Activated CD8-positive, alpha-beta memory T cell treated with anti-CD3 and anti-CD28 coated beads, Interleukin-2, amount 50 U/mL, for 1 hour (primary cell): ENCODE results near the gene FAM227A.
"Not testable (repeated sequence)": the region's sequence is repeated elsewhere in the genome, so short reads cannot be mapped to it uniquely, and the experiment has no call there.

ENCODE experiments used
- DNase-seq: peaks from one replicate; pipeline ENCODE4 v3.0.0-alpha.2; 2020; ENCODE audit errors: extremely low read depth

FAM227A gene

GRCh38 chr22:38657045-38657909, 1.1 kb upstream of the FAM227A start:
- no peak for DNase-seq

DNA sequence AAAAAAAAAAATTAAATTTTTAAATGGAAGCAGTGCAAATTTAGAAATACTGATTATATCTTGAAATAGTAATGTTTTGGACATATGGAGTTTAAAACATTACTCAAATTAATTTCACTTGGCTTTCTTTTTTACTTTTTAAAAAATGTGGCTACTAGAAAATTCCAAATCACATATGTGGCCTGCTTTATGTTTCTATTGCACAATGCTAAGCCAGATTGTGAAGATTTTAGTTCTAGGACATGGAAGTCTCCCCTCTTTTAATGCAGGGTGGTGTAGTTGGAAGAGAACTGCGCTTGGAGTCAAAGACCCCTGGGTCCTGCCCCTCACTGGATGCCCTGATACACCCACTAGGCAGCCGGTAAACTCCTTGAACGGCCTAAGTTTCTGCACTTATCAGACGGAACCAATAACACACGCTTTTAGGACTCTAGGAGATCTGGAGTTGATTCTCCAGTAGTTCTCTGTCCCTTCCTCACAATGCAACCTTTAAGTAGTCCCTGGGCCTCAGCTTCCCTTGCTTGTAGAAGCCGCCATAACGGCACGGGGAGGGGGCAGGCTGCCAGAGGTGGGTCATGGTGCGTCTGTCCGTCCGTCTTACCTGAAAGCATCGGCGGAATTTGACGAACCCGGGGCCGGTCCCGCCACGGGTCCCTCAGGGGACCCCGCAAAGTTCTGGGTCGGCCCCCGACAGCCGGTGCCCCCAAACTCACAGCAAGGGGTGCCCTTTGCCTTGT, 505 bp downstream of the FAM227A start:
- DNase-seq = no peak

- no peak for DNase-seq
These were observed 2.5 kb downstream of the FAM227A start for GRCh38 chr22:38653741-38654140.

DNA sequence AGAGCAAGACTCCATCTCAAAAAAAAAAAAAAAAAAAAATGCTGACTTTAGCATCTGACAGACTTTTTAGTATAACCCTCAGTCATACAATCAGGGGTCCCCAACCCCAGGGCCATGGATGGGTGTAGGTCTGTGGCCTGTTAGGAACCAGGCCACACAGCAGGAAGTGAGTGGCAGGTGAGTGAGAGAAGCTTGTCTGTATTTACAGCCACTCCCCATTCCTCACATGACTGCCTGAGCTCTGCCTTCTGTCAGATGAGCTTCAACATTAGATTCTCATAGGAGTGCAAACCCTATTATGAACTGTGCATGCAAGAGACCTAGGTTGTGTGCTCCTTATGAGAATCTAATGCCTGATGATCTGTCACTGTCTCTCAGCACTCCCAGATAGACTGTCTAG, 3.3 kb downstream of the FAM227A start:
- no peak for DNase-seq

- no peak for DNase-seq
These were observed 6.2 kb downstream of the FAM227A start for GRCh38 chr22:38649841-38650522.

GRCh38 chr22:38645430-38645829, 10.8 kb downstream of the FAM227A start:
- no peak for DNase-seq

GRCh38 chr22:38644245-38644644, 11.9 kb downstream of the FAM227A start:
- DNase-seq = not testable (repeated sequence)

GRCh38 chr22:38641476-38642040, 14.6 kb downstream of the FAM227A start:
- DNase-seq = no peak

DNA sequence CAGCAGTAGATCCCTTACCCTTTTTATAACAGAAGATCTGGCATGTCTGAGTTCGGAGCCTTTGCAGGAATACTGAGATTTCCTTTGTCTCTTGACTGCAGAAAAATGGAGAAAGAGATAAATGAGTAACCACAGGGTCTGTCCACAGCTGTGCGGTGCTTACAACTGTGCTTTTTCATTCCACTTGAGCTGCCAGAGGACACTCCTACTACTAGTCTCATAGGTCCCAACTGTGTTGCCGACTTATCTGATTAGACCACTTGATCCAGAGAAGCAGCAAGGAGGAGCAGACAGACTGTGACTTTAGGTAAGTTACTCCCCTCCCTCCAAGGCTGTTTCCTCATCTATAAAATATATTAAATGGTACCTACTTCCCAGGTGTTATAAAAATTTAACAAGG, 17.5 kb downstream of the FAM227A start:
- DNase-seq = no peak

DNA sequence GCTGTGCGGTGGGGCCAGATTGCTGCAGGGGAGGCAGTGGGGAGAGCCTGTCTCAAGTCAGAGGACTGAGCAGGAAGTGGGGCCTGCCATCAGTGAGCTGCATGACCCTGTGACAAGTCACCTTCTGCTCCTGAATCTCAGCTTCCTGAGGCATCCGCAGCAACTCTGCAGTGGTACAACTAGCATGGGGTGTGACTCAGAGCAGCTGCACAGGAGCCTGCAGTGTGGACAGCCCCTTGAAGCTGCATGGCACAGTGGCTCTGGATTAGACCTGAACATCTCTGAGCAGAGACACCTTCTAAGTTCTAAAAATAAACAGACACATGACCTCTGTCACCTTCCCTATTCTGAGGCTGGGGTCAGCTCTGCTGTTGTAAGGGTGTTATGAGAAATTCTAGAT, 18.0 kb downstream of the FAM227A start:
- DNase-seq = no peak

- DNase-seq = no peak
These were observed 23.7 kb downstream of the FAM227A start for GRCh38 chr22:38632528-38632927.

DNA sequence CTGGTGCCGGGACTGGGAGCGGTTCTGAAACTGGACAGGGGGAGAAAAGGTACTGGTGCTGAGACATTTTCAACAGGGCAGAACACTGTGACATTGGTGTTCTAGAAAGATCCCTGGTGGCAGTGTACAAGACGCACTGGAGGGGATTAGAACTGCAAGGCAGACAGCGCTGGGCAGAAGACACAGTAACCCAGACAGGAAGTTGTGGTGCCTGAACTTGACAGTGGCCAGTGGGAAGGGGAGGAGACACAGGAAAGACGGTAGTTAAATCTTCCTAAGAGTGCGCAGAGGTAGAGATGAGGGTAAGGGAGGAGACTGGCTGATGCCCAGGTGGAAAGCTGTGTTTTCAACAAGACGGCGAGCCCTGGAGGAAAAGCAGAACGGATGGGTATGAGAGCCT, 24.5 kb downstream of the FAM227A start:
- DNase-seq = no peak

- DNase-seq = no peak
These were observed 27.1 kb downstream of the FAM227A start for GRCh38 chr22:38629108-38629507.

DNA sequence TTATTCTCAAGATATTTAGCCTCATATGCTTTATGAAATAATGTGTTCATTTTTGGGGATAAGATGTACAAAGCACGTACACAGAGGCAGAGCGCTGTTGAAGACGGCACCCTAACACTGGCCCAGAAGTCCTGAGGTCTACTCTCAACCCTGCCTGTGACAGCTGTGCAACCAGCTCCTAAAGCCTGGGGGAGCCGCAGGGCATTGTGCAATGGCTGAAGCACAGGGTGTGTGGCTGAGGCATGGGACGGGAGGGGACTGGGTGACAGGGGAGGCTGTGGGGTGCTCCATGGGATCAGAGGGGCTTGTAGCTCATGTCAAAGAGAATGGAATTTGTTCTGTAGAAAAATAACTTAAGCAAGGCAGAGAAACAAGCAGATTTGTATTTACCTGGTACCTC, 27.7 kb downstream of the FAM227A start:
- no peak for DNase-seq

DNA sequence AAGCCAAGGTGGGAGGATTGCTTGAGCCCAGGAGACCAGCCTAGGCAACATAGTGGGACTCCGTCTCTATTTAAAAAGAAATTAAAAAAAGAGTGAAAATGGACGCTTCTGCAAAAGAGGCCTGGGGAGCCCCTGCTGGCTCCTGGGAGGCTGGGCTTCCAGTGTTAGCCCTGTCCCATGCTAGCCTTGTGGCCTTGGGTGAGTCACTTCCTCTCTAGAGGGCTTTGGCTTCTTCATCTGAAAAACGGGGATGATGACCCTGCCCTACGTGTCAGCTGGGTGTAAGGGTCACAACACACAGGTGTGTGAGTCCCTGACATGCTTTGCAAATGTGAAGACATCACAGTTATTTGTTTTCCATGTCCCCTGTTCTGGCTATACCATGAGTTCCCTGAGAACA, 32.8 kb downstream of the FAM227A start:
- DNase-seq = no peak

- no peak for DNase-seq
These were observed 37.5 kb downstream of the FAM227A start for GRCh38 chr22:38618682-38619081.

DNA sequence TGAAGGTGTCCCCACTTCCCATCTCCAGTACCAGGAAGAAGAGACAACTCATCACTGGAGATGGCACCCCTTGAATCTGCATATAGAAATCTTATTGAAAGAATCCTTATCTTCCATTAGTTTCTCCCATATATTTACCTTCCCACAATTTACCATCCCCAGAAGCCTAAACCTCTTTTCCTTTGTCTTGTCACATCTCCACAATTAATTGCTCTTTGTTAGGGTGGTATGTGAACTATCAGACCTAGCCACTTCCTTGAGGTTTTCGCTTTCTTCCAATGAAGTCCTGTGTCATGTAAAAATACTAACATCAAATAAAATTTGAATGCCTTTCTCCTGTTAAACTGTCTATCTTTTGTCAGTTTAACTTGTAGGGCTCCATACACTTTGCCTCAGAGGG, 37.9 kb downstream of the FAM227A start:
- DNase-seq = no peak

DNA sequence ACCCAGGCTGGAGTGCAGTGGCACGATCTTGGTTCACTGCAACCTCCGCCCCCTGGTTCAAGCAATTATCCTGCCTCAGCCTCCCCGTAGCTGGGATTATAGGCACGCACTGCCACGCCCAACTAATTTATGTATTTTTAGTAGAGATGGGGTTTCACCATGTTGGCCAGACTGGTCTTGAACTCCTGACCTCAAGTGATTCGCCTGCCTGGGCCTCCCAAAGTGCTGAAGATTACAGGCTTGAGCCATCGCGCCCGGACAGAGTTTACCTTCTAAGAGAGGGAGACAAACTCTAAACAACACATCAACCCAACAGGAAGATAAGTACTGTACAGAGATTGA, 41.2 kb downstream of the FAM227A start:
- DNase-seq = not testable (repeated sequence)

GRCh38 chr22:38614332-38615063, 41.7 kb downstream of the FAM227A start:
- no peak for DNase-seq

GRCh38 chr22:38613588-38613987, 42.6 kb downstream of the FAM227A start:
- DNase-seq = no peak

DNA sequence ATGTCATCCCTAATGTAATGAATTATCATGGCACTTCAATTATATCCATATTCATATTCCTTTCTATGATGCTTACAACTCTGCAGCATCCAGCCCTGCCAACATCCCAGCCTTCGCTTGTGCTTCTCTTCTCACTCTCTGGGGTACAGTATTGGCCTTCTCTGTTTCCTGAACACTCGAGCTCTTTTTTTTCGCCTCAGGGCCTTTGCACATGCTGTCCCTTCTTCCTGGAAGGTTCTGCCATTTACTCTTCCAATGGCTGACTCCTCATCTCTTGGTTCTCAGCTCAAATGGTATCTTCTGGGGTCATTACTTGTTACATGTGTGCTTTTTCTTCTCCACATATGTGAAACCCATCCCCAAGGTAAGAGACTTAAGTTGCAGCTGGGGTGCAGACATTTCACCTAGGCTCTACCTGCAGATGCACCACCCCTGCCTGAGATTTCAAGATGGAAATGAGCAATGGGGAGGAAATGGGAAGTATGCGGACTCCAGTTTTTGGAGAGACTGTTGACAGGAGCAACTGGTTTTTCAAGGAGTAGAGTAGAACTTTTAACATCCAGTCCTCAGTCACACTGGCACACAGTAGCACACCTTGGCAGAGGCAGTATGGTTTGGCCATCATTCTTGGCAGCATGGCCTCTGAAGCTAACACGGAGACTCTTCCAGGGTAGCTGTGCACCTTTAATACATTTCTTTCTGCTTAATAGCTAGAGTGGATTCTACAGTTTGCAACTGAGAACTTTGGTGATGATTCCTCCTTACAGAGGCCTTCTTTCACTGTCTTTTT, 43.8 kb downstream of the FAM227A start:
- no peak for DNase-seq
